Erythroblast (primary cell): Measurements from ENCODE around the gene TSEN2.
"Not testable (repeated sequence)": the region's sequence is repeated elsewhere in the genome, so short reads cannot be mapped to it uniquely, and the experiment has no call there.

Experiments
- GATA1 ChIP-seq: IDR thresholded peaks from 2 replicates; pipeline ENCODE4 v1.6.1; 2011; ENCODE audit warnings: low read depth, mild to moderate bottlenecking, control low read depth, low read length, moderate library complexity
- POLR2A ChIP-seq: IDR thresholded peaks from 2 replicates; pipeline ENCODE4 v1.6.1; 2011; ENCODE audit warnings: mild to moderate bottlenecking, low read length

DNA sequence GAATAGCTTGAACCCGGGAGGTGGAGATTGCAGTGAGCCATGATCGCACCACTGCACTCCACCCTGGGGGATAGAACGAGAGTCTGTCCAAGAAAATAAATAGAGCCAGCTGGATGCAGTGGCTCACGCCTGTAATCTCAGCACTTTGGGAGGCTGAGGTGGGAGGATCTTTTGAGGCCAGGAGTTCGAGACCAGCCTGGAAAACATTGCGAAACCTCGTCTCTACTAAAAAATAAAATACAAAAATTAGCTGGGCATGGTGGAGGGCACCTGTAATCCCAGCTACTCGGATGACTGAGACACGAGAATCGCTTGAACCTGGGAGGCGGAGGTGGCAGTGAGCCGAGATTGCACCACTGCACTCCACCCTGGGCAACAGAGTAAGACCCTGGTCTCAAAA, 59.2 kb downstream of the TSEN2 start:
- TF ChIP-seq POLR2A, GATA1: not testable (repeated sequence)
